ENCODE data around the gene EMILIN3.
"Not testable (repeated sequence)": the region's sequence is repeated elsewhere in the genome, so short reads cannot be mapped to it uniquely, and the experiment has no call there.

The EMILIN3 gene

GRCh38 chr20:41318271-41318649, 48.4 kb downstream of the EMILIN3 start:
- DNase-seq (ENCODE audit: low spot score), result no peak

- peak; percentile 100 for DNase-seq (ENCODE audit: low spot score)
Observed at GRCh38 chr20:41317546-41318270, 48.9 kb downstream of the EMILIN3 start, which contains the start of gene ZHX3. TSS of gene ZHX3 (minus strand) at chr20:41317731. CDS start at chr20:41204916, 112,815 bp downstream.

- peak; percentile 81 for DNase-seq (ENCODE audit: low spot score)
Observed at GRCh38 chr20:41316602-41317545, 49.7 kb downstream of the EMILIN3 start.

- DNase-seq (ENCODE audit: low spot score), result no peak
Observed at GRCh38 chr20:41316051-41316450, 50.6 kb downstream of the EMILIN3 start.

GRCh38 chr20:41314386-41314785, 52.2 kb downstream of the EMILIN3 start:
- DNase-seq (ENCODE audit: low spot score), result no peak

GRCh38 chr20:41312009-41312408, 54.6 kb downstream of the EMILIN3 start:
- not testable (repeated sequence) for DNase-seq (ENCODE audit: low spot score)

Data from AG08395 (cell line).